Thymus (tissue), 14 donors: ENCODE measurements around the gene LRRC10B. TPM values are rescaled to one million over a fixed set of nuclear protein-coding genes. Genes with fewer than 3 reads are reported as not detected.
"Not testable (repeated sequence)": the region's sequence is repeated elsewhere in the genome, so short reads cannot be mapped to it uniquely, and the experiment has no call there.

Experiments used
- DNase-seq, 9 donors: peaks; one replicate each; pipeline ENCODE4 v3.0.0-alpha.2; 2013; ENCODE audit warnings: low spot score in 9 of 9, low read depth in 6 of 9, missing footprints in 1 of 9
- H3K27ac ChIP-seq, 2 donors: one replicate each; pipeline ENCODE4 v1.5.1; 2013; ENCODE audit warnings: control low read depth in 1 of 2, low read depth in 1 of 2, low read length in 1 of 2, mild to moderate bottlenecking in 1 of 2, moderate library complexity in 1 of 2
- H3K27me3 ChIP-seq, 2 donors: one replicate each; pipeline ENCODE4 v1.5.1; 2013; ENCODE audit warnings: low read length in 1 of 2; ENCODE audit not compliant: control insufficient read depth in 2 of 2, insufficient read depth in 1 of 2
- H3K36me3 ChIP-seq, 2 donors: one replicate each; pipeline ENCODE4 v1.5.1; 2013; ENCODE audit warnings: low read length in 1 of 2, mild to moderate bottlenecking in 1 of 2, moderate library complexity in 1 of 2; ENCODE audit not compliant: control insufficient read depth in 2 of 2, insufficient read depth in 2 of 2
- H3K4me1 ChIP-seq, 2 donors: one replicate each; pipeline ENCODE4 v1.5.1; 2013; ENCODE audit warnings: low read length in 2 of 2; ENCODE audit not compliant: control insufficient read depth in 2 of 2, insufficient read depth in 2 of 2
- H3K4me3 ChIP-seq, 2 donors: one replicate each; pipeline ENCODE4 v1.5.1; 2013; ENCODE audit warnings: low read length in 2 of 2, control low read depth in 1 of 2, mild to moderate bottlenecking in 1 of 2
- H3K9me3 ChIP-seq, 2 donors: one replicate each; pipeline ENCODE4 v1.5.1; 2013; ENCODE audit warnings: low read length in 1 of 2, mild to moderate bottlenecking in 1 of 2; ENCODE audit not compliant: control insufficient read depth in 2 of 2, insufficient read depth in 1 of 2
- WGBS: extraction: QIAGEN DNeasy Blood & Tissue Kit; methylation state at CpG from one replicate; pipeline ENCODE4 v1.1.7; 2013; 5-methylcytosine and 5-hydroxymethylcytosine counted together
- long read RNA-seq, 10 donors: transcript quantifications; one replicate each; lab custom pipeline, GENCODE V29; 2026
- polyA plus RNA-seq: library from polyadenylated mRNA; stranded (reverse); fragments of 200-250 nt; gene quantifications from one replicate; pipeline ENCODE4 v1.2.3, GENCODE V29; 2013
- total RNA-seq: library from RNA; stranded (reverse); fragments of 120-200 nt; gene quantifications from one replicate; pipeline ENCODE4 v1.2.4, GENCODE V29; 2013
- donor health status: healthy.

LRRC10B gene
- total RNA-seq, result 4.1 TPM
- 2.7 TPM for polyA plus RNA-seq
- long read RNA-seq, donor 1, partial matches to known transcripts, result 0 of 1 reads
- long read RNA-seq, donor 1, other reads (novel, unspliced or antisense), result 0 of 1 reads
- long read RNA-seq, donor 2, result 0 reads
- long read RNA-seq, donor 3, transcript LRRC10B-201 (1 exons, 2,219 nt), result major isoform, 7 of 7 reads
- long read RNA-seq, donor 3, partial matches to known transcripts, result 0 of 7 reads
- long read RNA-seq, donor 3, other reads (novel, unspliced or antisense), result 0 of 7 reads
- long read RNA-seq, donor 4, partial matches to known transcripts, result 0 of 3 reads
- long read RNA-seq, donor 4, other reads (novel, unspliced or antisense), result 0 of 3 reads
- long read RNA-seq, donor 5, transcript LRRC10B-201 (1 exons, 2,219 nt), result major isoform, 6 of 6 reads
- long read RNA-seq, donor 5, partial matches to known transcripts, result 0 of 6 reads
- long read RNA-seq, donor 5, other reads (novel, unspliced or antisense), result 0 of 6 reads
- long read RNA-seq, donor 6, partial matches to known transcripts, result 0 of 1 reads
- long read RNA-seq, donor 6, other reads (novel, unspliced or antisense), result 0 of 1 reads
- long read RNA-seq, donor 7, partial matches to known transcripts, result 0 of 3 reads
- long read RNA-seq, donor 7, other reads (novel, unspliced or antisense), result 0 of 3 reads
- long read RNA-seq, donor 8, partial matches to known transcripts, result 0 of 1 reads
- long read RNA-seq, donor 8, other reads (novel, unspliced or antisense), result 0 of 1 reads
- long read RNA-seq, donor 9, partial matches to known transcripts, result 0 of 1 reads
- long read RNA-seq, donor 9, other reads (novel, unspliced or antisense), result 0 of 1 reads
- long read RNA-seq, donor 10, partial matches to known transcripts, result 0 of 2 reads
- long read RNA-seq, donor 10, other reads (novel, unspliced or antisense), result 0 of 2 reads

- peaks cover 44 to 77% of the 10 kb centered on the region in 2 donors for H3K27me3 ChIP-seq
Observed at GRCh38 chr11:61507962-61508861, at the start of gene LRRC10B. Gene LRRC10B, plus strand, starts transcription at chr11:61508749. Its CDS starts 250 bp downstream, at chr11:61508999.

GRCh38 chr11:61460474-61460881 lies 48.1 kb upstream of the LRRC10B start:
- Histone ChIP-seq H3K9me3 (no peaks in the 10 kb centered on the region), H3K4me1 (no peaks in the 10 kb centered on the region), H3K36me3 (peaks cover 6 to 8% of the 10 kb centered on the region in 2 donors), H3K4me3 (no peak overlapping the region), H3K27ac (no peak overlapping the region), H3K27me3 (no peaks in the 10 kb centered on the region)
- 98% methylated on average over 3 of the region's 3 CpGs for WGBS
- no peak for DNase-seq

More at GRCh38 chr11:61507962-61508861, at the start of gene LRRC10B:
- no peak within 1 kb of the TSS for H3K27ac ChIP-seq
- WGBS, result 1% methylated on average over 74 of the region's 74 CpGs
- no peaks in the 10 kb centered on the region for H3K36me3 ChIP-seq
- peak within 1 kb of the TSS in 1 of 2 donors; percentile 43 for H3K4me3 ChIP-seq
- DNase-seq, result peak in 7 of 9 donors; percentile 34 to 79 (median 63)
- peaks cover 10 to 11% of the 10 kb centered on the region in 2 donors for H3K4me1 ChIP-seq
- no peaks in the 10 kb centered on the region for H3K9me3 ChIP-seq

DNA sequence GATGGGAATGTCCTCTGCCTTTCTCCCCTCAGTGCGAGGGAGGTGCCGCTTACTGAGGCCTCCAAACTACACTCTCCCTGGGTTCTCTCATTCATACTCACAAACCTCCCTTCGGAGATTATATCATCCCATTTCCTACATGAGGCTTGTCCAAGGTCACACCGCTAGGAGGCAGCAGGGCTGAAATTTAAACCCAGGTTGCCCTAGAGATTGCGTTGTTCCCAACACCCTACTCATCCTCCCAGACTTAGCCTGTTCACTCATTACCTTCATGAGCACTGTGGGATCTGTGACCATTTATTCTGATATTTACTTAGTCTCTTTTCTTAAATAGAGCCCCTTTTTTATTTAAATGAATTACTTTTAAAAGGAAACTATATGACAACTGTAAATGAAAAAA lies 47.6 kb upstream of the LRRC10B start:
- H3K9me3 ChIP-seq, result no peaks in the 10 kb centered on the region
- H3K27me3 ChIP-seq, result no peaks in the 10 kb centered on the region
- no peak overlapping the region for H3K27ac ChIP-seq
- WGBS, result 96% methylated on average over 5 of the region's 5 CpGs
- H3K36me3 ChIP-seq, result peaks cover 3% of the 10 kb centered on the region in 2 donors
- no peak for DNase-seq
- no peaks in the 10 kb centered on the region for H3K4me1 ChIP-seq
- no peak overlapping the region for H3K4me3 ChIP-seq

DNA sequence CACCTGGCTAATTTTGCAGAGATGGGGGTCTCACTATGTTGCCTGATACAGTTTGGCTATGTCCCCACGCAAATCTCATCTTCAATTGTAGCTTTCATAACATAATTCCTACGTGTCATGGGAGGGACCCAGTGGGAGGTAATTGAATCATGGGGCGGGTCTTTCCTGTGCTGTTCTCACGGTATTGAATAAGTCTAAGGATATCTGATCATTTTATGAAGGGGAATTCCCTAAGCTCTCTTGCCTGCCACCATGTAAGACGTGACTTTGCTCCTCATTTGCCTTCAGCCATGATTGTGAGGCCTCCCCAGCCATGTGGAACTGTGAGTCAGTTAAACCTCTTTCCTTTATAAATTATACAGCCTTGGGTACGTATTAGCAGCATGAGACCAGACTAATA lies 40.9 kb upstream of the LRRC10B start:
- H3K4me1 ChIP-seq, H3K4me3 ChIP-seq, H3K27ac ChIP-seq, H3K27me3 ChIP-seq, DNase-seq, H3K9me3 ChIP-seq: not testable (repeated sequence)
- peaks cover 6 to 10% of the 10 kb centered on the region in 2 donors for H3K36me3 ChIP-seq
- WGBS, result 95% methylated on average over 6 of the region's 6 CpGs

GRCh38 chr11:61468002-61468401 lies 40.5 kb upstream of the LRRC10B start:
- WGBS, result 96% methylated on average over 7 of the region's 7 CpGs

DNA sequence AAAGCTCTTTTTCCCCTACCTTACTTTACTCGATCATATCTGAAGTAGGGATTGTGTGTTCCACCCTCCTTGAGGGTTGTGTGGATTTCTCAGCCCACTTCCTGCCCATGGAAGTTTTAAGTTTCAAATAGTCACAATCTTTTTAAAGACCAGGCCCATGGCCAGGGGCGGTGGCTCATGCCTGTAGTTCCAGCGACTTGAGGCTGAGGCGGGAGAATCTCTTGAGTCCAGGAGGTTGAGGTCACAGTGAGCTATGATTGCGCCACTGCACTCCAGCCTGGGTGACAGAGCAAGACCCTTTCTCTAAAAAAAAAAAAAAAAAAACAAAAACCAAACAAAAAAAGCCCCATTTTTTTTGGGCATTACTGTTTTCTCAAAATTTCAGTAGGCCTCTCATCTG lies 36.3 kb upstream of the LRRC10B start:
- Histone ChIP-seq H3K36me3 (peaks cover 12 to 15% of the 10 kb centered on the region in 2 donors), H3K4me1 (peaks cover 0 to 3% of the 10 kb centered on the region in 2 donors), H3K27me3 (no peaks in the 10 kb centered on the region), H3K27ac (peak overlapping the region in 1 of 2 donors; percentile 34), H3K9me3 (no peaks in the 10 kb centered on the region), H3K4me3 (no peak overlapping the region)
- DNase-seq, result no peak
- 93% methylated on average over 5 of the region's 5 CpGs for WGBS

More at GRCh38 chr11:61468002-61468401, 40.5 kb upstream of the LRRC10B start:
- Histone ChIP-seq H3K4me1 (peaks cover 0 to 3% of the 10 kb centered on the region in 2 donors), H3K27ac (no peak overlapping the region), H3K9me3 (no peaks in the 10 kb centered on the region), H3K4me3 (no peak overlapping the region), H3K27me3 (no peaks in the 10 kb centered on the region), H3K36me3 (peaks cover 9 to 10% of the 10 kb centered on the region in 2 donors)
- DNase-seq, result no peak

DNA sequence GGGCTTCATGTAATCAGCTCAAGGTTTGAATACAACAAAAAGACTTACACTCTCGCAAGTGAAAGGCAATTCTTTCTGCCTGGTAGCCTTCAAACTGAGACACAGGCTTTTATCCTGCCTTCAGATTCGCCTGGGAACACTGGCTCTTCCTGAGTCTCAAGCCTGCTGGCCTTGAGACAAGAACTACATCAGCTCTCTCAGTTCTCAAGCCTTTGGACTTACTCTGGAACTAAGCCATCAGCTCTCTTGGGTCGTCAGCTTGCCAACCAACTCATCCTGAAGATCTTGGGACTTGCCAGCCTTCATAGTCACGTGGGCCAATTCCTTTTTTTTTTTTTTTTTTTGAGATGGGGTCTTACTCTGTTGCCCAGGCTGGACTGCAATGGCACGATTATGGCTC lies 35.7 kb upstream of the LRRC10B start:
- 96% methylated on average over 5 of the region's 5 CpGs for WGBS
- H3K27ac ChIP-seq, result peak overlapping the region in 1 of 2 donors; percentile 18

GRCh38 chr11:61473370-61474012 lies 35.1 kb upstream of the LRRC10B start:
- Histone ChIP-seq H3K27me3 (peaks cover 0 to 5% of the 10 kb centered on the region in 2 donors), H3K4me1 (peaks cover 0 to 3% of the 10 kb centered on the region in 2 donors), H3K36me3 (peaks cover 12 to 15% of the 10 kb centered on the region in 2 donors), H3K9me3 (no peaks in the 10 kb centered on the region), H3K27ac (no peak overlapping the region), H3K4me3 (no peak overlapping the region)
- 94% methylated on average over 3 of the region's 3 CpGs for WGBS
- DNase-seq, result no peak

More for the DNA sequence above, 35.7 kb upstream of the LRRC10B start:
- peaks cover 12 to 15% of the 10 kb centered on the region in 2 donors for H3K36me3 ChIP-seq
- no peak for DNase-seq
- H3K27me3 ChIP-seq, result peaks cover 0 to 2% of the 10 kb centered on the region in 2 donors
- peaks cover 0 to 3% of the 10 kb centered on the region in 2 donors for H3K4me1 ChIP-seq
- no peaks in the 10 kb centered on the region for H3K9me3 ChIP-seq
- H3K4me3 ChIP-seq, result no peak overlapping the region
